IPS-NIHi7 (cell line): ENCODE measurements around the gene TMEM132D.
A peak's percentile ranks its signal among the peaks of the same experiment; 100 is the strongest.

Source experiments
- DNase-seq: peaks from one replicate; pipeline ENCODE4 v3.0.0; 2012; ENCODE audit warnings: mixed read lengths; ENCODE audit errors: extremely low spot score

The TMEM132D gene

DNA sequence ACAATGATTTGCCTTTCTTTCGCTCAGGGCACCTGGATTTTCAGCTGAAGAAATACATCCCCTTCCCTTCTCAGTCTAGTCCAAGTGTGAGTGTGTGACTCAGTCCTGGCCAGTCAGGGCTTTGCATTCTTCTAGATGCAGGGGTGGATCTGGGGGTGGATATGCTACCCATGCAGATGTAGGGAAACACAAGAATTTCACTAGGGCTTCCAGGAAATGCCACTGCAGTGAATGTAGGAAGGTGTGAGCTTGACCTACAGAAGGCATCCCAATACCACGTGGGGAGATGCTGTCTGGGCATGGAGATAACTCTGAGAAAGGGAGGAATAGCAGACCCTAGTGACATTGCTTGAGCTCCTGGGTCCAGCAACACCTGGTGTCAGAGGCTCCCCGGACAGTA lies 646.3 kb downstream of the TMEM132D start:
- DNase-seq: no peak

DNA sequence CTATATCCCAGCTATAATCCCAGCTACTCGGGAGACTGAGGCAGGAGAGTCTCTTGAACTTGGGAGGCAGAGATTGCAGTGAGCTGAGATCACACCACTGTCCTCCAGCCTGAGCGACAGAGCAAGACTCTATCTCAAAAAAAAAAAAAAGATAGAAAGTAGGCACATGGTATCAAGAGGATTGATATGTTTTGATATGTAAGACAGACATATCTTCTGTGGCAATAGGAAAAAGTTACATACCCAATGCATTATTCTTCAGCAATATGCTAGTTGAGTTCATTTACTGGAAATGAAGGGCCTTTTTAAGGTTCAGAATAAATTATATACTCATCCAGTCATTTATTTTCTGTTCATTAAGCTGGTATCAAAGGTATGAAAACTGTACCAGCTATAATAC lies 657.2 kb downstream of the TMEM132D start:
- DNase-seq: no peak

GRCh38 chr12:129245769-129246168 lies 658.1 kb downstream of the TMEM132D start:
- no peak for DNase-seq

- no peak for DNase-seq
Measured at GRCh38 chr12:129241852-129242251, 662.0 kb downstream of the TMEM132D start.

- DNase-seq: no peak
Measured at GRCh38 chr12:129237881-129238280, 665.9 kb downstream of the TMEM132D start.

DNA sequence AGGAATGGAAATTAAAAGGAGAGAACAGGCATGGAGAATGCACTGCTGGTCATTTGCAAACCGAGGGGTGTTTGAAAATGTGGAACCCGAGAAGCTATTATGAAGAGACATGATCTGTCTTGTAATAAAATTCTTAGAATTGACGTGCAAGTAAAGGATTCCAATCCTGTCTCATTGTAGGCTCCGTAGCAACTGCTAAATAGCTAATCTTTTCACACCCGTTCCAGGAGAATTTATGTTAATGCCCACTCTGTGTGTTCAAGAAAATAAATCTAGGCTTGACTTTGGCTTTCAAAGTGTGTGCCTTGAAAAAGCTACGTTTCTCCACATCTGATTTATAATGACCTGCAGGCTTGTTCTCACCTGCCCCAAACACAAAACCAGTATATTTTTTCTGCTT lies 669.6 kb downstream of the TMEM132D start:
- DNase-seq: no peak

DNA sequence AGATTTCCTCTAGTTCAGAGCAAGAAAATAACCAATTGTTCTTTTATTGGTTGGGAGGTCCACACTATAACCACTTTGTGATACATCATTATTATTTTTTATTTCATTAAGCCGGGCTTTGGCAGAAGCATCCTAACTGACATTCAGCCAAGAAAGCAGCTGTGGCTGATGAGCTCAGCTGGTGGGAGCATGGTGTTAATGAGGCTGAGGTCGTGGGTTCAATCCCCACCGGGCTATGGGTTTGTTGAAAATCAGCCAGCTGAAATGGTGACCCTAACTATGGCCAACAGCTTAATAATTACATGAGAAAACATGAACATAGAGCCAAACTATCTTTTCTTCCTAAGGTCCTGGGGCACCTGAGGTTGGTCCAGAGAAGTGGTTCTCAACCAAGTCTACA lies 672.3 kb downstream of the TMEM132D start:
- DNase-seq: no peak

DNA sequence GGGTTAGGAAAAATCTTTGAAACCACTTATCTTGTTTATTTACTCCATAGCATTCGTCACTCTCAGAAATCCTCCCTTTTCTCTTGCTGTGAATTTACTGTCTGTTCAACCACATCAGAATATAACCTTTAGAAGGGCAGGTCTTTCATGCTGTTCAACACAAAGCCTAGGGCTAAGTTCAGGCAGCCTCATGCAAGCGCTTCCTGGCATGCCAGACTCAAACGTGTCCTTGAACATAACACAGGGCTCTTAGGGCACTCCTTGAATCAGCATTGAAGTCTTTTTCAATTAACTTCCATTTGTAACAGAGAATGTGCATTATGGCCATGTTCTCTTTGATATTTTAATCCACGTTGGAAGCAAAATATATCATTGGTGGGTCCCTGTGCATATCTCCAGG lies 672.8 kb downstream of the TMEM132D start:
- DNase-seq: no peak

- DNase-seq: no peak
Measured at GRCh38 chr12:129226851-129227250, 677.0 kb downstream of the TMEM132D start.

- no peak for DNase-seq
Measured at GRCh38 chr12:129226005-129226404, 677.8 kb downstream of the TMEM132D start.

- DNase-seq: no peak
Measured at GRCh38 chr12:129215556-129215955, 688.3 kb downstream of the TMEM132D start.

- no peak for DNase-seq
Measured at GRCh38 chr12:129213551-129213950, 690.3 kb downstream of the TMEM132D start.

- no peak for DNase-seq
Measured at GRCh38 chr12:129211862-129212630, 691.8 kb downstream of the TMEM132D start.

DNA sequence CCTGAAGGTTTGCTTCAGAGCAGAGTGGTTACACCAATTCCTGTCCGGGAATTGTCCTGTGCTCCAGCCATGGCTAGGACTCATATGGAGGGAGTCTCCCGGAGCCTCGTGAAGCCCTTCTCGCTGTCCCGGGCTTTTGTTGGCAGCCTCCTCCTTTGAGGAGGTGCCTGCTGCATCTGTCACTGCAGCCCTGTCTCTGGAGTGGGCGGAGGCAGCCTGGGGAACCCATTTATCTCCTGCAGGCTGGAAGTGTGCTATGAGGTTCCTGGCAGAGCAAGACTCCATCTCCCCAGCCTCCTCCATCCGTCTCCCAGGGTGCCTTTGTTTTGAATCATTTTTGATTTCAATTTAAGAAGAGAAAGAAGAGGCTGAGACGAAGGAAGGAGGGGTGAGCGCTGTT lies 695.3 kb downstream of the TMEM132D start:
- no peak for DNase-seq

- DNase-seq: no peak
Measured at GRCh38 chr12:129207084-129207483, 696.7 kb downstream of the TMEM132D start.

DNA sequence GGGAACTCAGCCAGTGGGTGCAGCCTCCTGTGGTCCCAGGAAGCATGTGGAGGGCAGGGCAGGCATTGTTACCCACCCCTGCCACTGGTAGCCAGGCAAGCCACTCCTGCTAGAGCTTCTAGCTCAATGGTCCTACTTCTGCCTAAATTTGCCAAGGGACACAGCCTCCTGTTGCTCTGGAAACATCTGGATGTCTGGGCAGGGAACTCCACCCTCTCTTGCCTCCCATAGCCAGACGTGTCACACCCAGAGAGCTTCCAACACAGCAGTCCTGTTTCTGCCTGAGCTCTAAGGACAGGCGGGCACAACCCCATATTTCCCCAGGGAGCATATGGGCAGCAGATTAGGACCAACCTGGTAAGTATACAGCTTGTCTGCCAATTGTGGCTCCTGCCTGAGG lies 700.4 kb downstream of the TMEM132D start:
- no peak for DNase-seq

GRCh38 chr12:129202109-129202814 lies 701.6 kb downstream of the TMEM132D start:
- no peak for DNase-seq

DNA sequence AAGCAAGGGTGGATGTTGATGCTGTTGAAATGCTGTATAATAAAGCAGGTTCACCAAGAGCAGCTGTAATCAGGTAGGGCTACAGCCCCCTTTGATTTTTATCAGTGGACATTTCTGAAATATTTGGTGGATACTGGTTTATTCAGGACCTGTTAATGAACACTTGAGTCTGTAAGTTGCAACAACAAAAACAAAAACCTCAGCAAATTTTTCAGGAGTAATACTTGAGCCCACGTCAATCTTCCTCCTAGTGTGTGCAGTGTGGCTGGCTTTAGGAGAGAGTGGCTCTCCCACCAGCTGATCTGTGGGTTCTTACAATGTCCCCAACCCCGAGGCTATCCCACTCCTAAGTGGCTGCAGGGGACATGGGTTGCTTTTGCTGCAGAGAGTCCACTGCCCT lies 702.8 kb downstream of the TMEM132D start:
- no peak for DNase-seq

DNA sequence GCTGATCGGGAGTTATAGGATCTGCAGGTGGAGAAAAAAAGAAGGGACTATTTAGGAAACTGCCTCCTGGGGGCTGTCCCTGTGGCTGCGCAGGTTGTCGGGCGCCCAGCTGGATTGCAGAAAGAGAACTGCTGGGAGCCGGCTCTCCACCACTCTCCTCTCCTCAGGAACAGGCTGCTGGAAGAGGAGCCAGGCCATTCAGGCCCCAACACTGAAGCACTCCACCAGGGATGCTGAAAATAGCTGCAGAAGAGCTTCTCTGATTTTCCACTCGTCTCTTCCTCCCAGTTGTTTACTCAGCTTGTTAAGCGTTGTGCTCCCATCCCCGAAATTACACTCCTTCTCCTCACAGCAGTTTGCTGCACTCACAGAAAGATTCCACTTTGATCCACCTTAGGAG lies 703.2 kb downstream of the TMEM132D start:
- DNase-seq: no peak

GRCh38 chr12:129196927-129197326 lies 706.9 kb downstream of the TMEM132D start:
- no peak for DNase-seq

- no peak for DNase-seq
Measured at GRCh38 chr12:129195081-129195480, 708.7 kb downstream of the TMEM132D start.

DNA sequence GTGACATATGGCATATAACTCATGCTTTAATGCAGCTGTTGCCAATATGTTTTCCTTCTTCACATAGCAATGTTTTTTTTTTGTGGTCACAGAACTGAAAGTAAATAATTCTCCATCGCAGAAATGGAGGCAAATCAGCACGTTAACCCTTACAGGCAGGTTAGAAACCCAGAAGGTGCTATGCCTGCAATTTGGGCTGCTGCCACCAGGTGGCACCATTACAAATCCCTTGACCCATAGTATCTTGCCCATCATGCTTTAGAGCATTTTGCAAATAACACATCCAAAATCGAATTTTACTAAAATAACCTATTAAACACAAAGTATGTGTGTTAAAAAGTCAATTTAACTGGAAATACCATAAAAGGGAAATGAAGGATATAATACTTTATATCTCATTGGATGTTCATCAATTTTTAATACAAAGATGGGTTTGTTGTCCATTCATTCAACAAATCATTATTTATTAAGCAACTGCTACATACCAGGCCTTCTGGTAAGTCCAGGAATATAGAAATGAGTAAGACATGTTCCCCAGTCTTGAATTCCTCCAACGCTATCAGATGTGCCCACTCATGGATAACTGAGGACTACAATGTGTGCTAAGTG lies 710.5 kb downstream of the TMEM132D start:
- DNase-seq: peak; percentile 64

DNA sequence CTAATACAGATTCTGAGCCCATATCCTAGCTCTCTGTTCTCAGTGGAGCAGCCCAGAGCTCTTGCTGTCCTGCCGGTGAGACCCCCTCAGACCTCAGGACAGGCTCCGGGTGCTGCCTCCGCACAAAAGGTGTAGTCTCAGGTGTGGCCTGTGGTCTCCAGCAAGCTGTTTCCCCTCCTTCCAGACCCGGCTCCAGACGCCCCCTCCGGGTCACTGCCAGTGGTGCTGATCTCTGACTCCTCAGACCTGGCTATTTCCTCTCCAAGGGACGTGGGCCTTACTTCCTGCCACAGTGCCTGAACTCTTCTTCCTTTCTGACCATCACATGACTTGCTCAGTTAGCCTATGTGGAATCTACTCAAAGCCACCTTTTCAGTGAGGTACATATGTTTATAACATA lies 713.0 kb downstream of the TMEM132D start:
- peak; percentile 87 for DNase-seq
